ENCODE data around the gene DHRS7C. TPM values are rescaled to one million over a fixed set of nuclear protein-coding genes. Genes with fewer than 3 reads are reported as not detected.

DHRS7C gene
- polyA plus RNA-seq (2011; rRNA removed) (not detected in 2 replicates), polyA minus RNA-seq (2011; rRNA and poly(A)+ RNA removed) (not detected in 2 replicates)

- DNase-seq (ENCODE audit: low read depth, low spot score): no peak
- TF ChIP-seq CTCF (IDR thresholded peaks at IDR 0.05; ENCODE audit: low read depth, low read length): no peak
- Histone ChIP-seq H3K27me3 (ENCODE audit: control insufficient read depth, insufficient read depth, low read length) (no peaks in the 10 kb centered on the region), H3K4me3 (ENCODE audit: low read depth, low read length) (no peak within 1 kb of the TSS), H3K9me3 (ENCODE audit: control insufficient read depth, insufficient read depth, low read length) (peaks cover 52% of the 10 kb centered on the region), H3K27ac (ENCODE audit: low read depth, low read length) (no peak within 1 kb of the TSS)
- ChIA-PET POLR2A (no interaction called here), CTCF (no interaction called here)
Observed at GRCh38 chr17:9790889-9791876, at the start of gene DHRS7C. Gene DHRS7C, minus strand, starts transcription at chr17:9791592. Its CDS starts 308 bp downstream, at chr17:9791284.

GRCh38 chr17:9839433-9839832, 48.0 kb upstream of the DHRS7C start:
- TF ChIP-seq CTCF (IDR thresholded peaks at IDR 0.05; ENCODE audit: low read depth, low read length): no peak
- ChIA-PET POLR2A (no interaction called here), CTCF (no interaction called here)
- peaks cover 35% of the 10 kb centered on the region for H3K9me3 ChIP-seq (ENCODE audit: control insufficient read depth, insufficient read depth, low read length)
- no peaks in the 10 kb centered on the region for H3K27me3 ChIP-seq (ENCODE audit: control insufficient read depth, insufficient read depth, low read length)
- no peak for DNase-seq (ENCODE audit: low read depth, low spot score)
- H3K27ac ChIP-seq (ENCODE audit: low read depth, low read length): no peak overlapping the region
- H3K4me3 ChIP-seq (ENCODE audit: low read depth, low read length): no peak overlapping the region

- Histone ChIP-seq H3K27ac (ENCODE audit: low read depth, low read length) (no peak overlapping the region), H3K4me3 (ENCODE audit: low read depth, low read length) (no peak overlapping the region), H3K27me3 (ENCODE audit: control insufficient read depth, insufficient read depth, low read length) (no peaks in the 10 kb centered on the region), H3K9me3 (ENCODE audit: control insufficient read depth, insufficient read depth, low read length) (peaks cover 29% of the 10 kb centered on the region)
- no peak for DNase-seq (ENCODE audit: low read depth, low spot score)
- ChIA-PET POLR2A (interaction anchor here (1.0 kb wide), 1 partner anchor 488 kb away, joined by 4 read pairs; no protein-coding TSS in a partner anchor), CTCF (no interaction called here)
- TF ChIP-seq CTCF (IDR thresholded peaks at IDR 0.05; ENCODE audit: low read depth, low read length): no peak
Observed at GRCh38 chr17:9837551-9838471, 46.4 kb upstream of the DHRS7C start.

GRCh38 chr17:9833922-9834321, 42.5 kb upstream of the DHRS7C start:
- DNase-seq (ENCODE audit: low read depth, low spot score): no peak
- ChIA-PET CTCF (no interaction called here), POLR2A (no interaction called here)
- Histone ChIP-seq H3K9me3 (ENCODE audit: control insufficient read depth, insufficient read depth, low read length) (peaks cover 23% of the 10 kb centered on the region), H3K27me3 (ENCODE audit: control insufficient read depth, insufficient read depth, low read length) (no peaks in the 10 kb centered on the region), H3K27ac (ENCODE audit: low read depth, low read length) (no peak overlapping the region), H3K4me3 (ENCODE audit: low read depth, low read length) (no peak overlapping the region)
- no peak for TF ChIP-seq CTCF (IDR thresholded peaks at IDR 0.05; ENCODE audit: low read depth, low read length)

Data from AG04450 (cell line).